ENCODE measurements around the gene TSPAN9. TPM values are rescaled to one million over a fixed set of nuclear protein-coding genes. Genes with fewer than 3 reads are reported as not detected.

TSPAN9 gene
- total and polyA plus RNA-seq, 2 of the 4 experiments (the other 2 are of a cell fraction), result 17.7 to 39.1 TPM

DNA sequence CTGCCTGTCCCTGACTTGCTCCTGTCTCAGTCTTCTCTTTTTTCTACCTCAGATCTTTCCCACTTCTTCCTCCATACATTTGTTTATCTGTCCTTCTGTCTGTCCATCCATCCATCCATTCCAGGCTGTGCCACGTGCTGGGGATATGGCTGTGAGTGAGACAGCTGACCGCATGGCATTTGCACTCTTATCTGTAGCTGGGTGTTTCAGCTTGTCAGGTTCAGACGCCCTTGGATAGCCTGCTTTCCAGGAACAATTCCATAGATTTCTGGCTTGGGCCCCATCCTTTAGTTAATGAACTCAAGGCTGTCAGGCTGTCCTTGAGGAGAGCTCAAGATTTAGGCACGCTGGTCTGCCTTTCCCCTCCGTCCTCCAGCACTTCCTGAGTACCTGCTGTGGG, 116.6 kb downstream of the TSPAN9 start:
- Histone ChIP-seq H4K8ac (ENCODE audit: low read depth in 2 of 2, low read length in 2 of 2) (no peak overlapping the region), H3K4me3 (ENCODE audit: insufficient read depth, low read depth, low read length) (no peak overlapping the region), H2BK15ac (ENCODE audit: low read depth, low read length) (no peak overlapping the region), H3K4ac (ENCODE audit: low read depth, low read length) (no peak overlapping the region), H4K20me1 (ENCODE audit: insufficient read depth, low read length) (peaks cover 10% of the 10 kb centered on the region; the same call in 1 of the 2 replicates), H3K56ac (ENCODE audit: extremely low read depth, insufficient read depth, low read length) (no peak overlapping the region), H2AFZ (replicated peaks; ENCODE audit: low read length, poor library complexity) (no peak overlapping the region), H3K4me2 (ENCODE audit: low read depth, low read length) (no peak overlapping the region), H2AK9ac (replicated peaks; ENCODE audit: low read depth, low read length, poor library complexity) (no peak overlapping the region), H3K9me1 (ENCODE audit: insufficient read depth, low read length) (peaks cover 8% of the 10 kb centered on the region; the same call in 1 of the 2 replicates), H2BK20ac (ENCODE audit: low read depth, low read length) (no peak overlapping the region), H3K4me1 (ENCODE audit: control insufficient read depth, insufficient read depth, low read length) (no peaks in the 10 kb centered on the region), H3K18ac (ENCODE audit: low read depth, low read length) (no peak overlapping the region), H4K5ac (ENCODE audit: low read depth, low read length) (no peak overlapping the region), H3K14ac (replicated peaks; ENCODE audit: low read depth, low read length) (no peak overlapping the region), H2BK5ac (ENCODE audit: low read depth, low read length, poor library complexity, severe bottlenecking) (no peak overlapping the region), H2AK5ac (ENCODE audit: low read depth, low read length) (no peak overlapping the region), H4K91ac (ENCODE audit: insufficient read depth, low read depth, low read length) (no peak overlapping the region), H3K23ac (ENCODE audit: low read depth, low read length) (no peak overlapping the region), H3K27ac (ENCODE audit: insufficient read depth, low read length) (no peak overlapping the region), H3K27me3 (ENCODE audit: control insufficient read depth, insufficient read depth, low read length) (no peaks in the 10 kb centered on the region; the same call in 1 of the 2 replicates), H3K9ac (ENCODE audit: low read depth, low read length) (no peak overlapping the region), H3K79me1 (ENCODE audit: low read depth in 1 of 2, low read length in 2 of 2) (0 out of 4 replicates have a peak, but pooled peaks cover 2 to 5% of the 10 kb centered on the region in 2 experiments), H3K9me3 (ENCODE audit: control insufficient read depth, insufficient read depth, low read length) (no peaks in the 10 kb centered on the region), H3K36me3 (ENCODE audit: control insufficient read depth, insufficient read depth, low read length) (no peaks in the 10 kb centered on the region), H2BK120ac (ENCODE audit: low read depth, low read length) (no peak overlapping the region)
- intact Hi-C loops (cut with micrococcal nuclease) (no loop called here), dilution Hi-C loops (cut with HindIII; ENCODE audit: low sequenced_read_pairs, unreplicated experiment) (no loop called here), in situ Hi-C loops (cut with MboI; ENCODE audit: low sequenced_read_pairs) (no loop called here)
- no peak for DNase-seq
- TF ChIP-seq, protein P1, sequence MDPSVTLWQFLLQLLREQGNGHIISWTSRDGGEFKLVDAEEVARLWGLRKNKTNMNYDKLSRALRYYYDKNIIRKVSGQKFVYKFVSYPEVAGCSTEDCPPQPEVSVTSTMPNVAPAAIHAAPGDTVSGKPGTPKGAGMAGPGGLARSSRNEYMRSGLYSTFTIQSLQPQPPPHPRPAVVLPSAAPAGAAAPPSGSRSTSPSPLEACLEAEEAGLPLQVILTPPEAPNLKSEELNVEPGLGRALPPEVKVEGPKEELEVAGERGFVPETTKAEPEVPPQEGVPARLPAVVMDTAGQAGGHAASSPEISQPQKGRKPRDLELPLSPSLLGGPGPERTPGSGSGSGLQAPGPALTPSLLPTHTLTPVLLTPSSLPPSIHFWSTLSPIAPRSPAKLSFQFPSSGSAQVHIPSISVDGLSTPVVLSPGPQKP (IDR thresholded peaks at IDR 0.05; ENCODE audit: borderline replicate concordance, low read depth, low read length), result no peak
- TF ChIP-seq RCOR1 (IDR thresholded peaks at IDR 0.05; ENCODE audit: insufficient replicate concordance, low read length) (no peak), POLR2A (IDR thresholded peaks at IDR 0.05; ENCODE audit: low read depth, low read length) (no peak), SMC3 (IDR thresholded peaks at IDR 0.05; ENCODE audit: low read depth, low read length) (no peak), BHLHE40 (IDR thresholded peaks at IDR 0.05; ENCODE audit: low read depth, low read length) (no peak)
- ChIA-PET CTCF (interaction anchor here (0.7 to 1.4 kb wide), 2 partner anchors 9 to 12 kb away, joined by 6 to 7 read pairs; no protein-coding TSS in a partner anchor), POLR2A (ENCODE audit: unreplicated experiment) (no interaction called here)
- no CpG with 5 or more reads among the region's 5 CpGs for WGBS, 2 experiments (ENCODE audit: extremely low coverage in 2 of 2, insufficient read length in 1 of 2)
- ATAC-seq (ENCODE audit: low read depth), result no peak
- no TSS peak for BruUV-seq (replicated peaks)
